Measurements from ENCODE around the gene ACOT7. TPM values are rescaled to one million over a fixed set of nuclear protein-coding genes. Genes with fewer than 3 reads are reported as not detected.

Gene ACOT7
- total and polyA plus RNA-seq, 2 of the 13 experiments (the other 11 are each of a cell fraction or from before 2014, with no cell fraction given) = 33.0 to 55.8 TPM

DNA sequence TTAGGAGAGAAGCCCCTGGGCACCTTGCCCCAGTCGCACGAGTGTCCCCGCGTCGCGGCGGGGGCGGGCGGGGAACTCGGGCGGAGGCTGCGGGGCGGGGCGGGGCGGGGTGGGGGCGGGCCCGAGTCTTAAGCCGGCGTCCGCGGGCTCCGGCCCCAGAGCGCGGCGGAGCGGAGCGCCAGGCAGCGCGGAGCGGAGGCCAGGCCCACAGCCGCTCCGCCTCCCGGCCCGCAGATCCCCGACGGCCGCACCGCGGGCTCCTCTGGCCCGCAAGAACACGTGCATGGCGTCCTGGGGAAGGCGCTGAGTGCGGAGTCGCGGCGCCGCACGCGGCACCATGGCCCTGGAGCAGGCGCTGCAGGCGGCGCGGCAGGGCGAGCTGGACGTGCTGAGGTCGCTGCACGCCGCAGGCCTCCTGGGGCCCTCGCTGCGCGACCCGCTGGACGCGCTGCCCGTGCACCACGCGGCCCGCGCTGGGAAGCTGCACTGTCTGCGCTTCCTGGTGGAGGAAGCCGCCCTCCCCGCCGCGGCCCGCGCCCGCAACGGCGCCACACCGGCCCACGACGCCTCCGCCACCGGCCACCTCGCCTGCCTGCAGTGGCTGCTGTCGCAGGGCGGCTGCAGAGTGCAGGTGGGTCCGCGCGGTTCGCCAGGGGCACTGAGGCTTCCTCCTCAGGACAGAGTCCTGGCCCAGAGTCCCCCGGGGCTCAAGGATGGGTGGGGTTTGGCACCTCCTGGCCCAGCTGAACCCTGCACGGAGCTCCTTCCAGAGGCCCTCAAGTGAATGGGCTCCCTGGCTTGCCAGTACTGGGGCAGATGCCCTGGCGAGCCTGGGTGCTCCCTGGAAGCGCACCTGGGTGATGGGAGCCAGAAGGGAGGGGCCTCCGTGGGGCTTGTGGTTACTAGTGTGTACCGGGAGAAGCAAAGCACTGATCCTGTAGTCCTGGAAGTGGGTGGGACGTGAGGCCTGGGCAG, 31.3 kb upstream of the ACOT7 start, which contains the start of gene ESPN (continued):
- TF ChIP-seq ZNF761 (CRISPR knock-in tag; conservative IDR thresholded peaks at IDR 0.05) (no peak), ZNF788 (CRISPR knock-in tag; IDR thresholded peaks at IDR 0.05; ENCODE audit: borderline replicate concordance) (no peak), ZNF441 (CRISPR knock-in tag; IDR thresholded peaks at IDR 0.05; ENCODE audit: borderline replicate concordance) (no peak), CBFB (CRISPR knock-in tag; IDR thresholded peaks at IDR 0.05) (no peak), GTF2F1 (IDR thresholded peaks at IDR 0.05; ENCODE audit: low read length) (no peak), ZNF235 (CRISPR knock-in tag; IDR thresholded peaks at IDR 0.05; ENCODE audit: borderline replicate concordance) (peak; percentile 75; the same call in 1 of the 2 replicates), NR2F2 (IDR thresholded peaks at IDR 0.05; ENCODE audit: borderline replicate concordance, low read depth) (no peak), ZNF564 (CRISPR knock-in tag; IDR thresholded peaks at IDR 0.05) (0 out of 2 replicates have a peak, but pooled peaks have one; percentile 36), ZNF530 (CRISPR knock-in tag; IDR thresholded peaks at IDR 0.05; ENCODE audit: low read depth) (no peak), MBD4 (IDR thresholded peaks at IDR 0.05; ENCODE audit: borderline replicate concordance, low read length) (no peak), ZEB1 (IDR thresholded peaks at IDR 0.05; ENCODE audit: insufficient replicate concordance, low read depth) (no peak), ZNF556 (CRISPR knock-in tag; IDR thresholded peaks at IDR 0.05; ENCODE audit: borderline replicate concordance) (no peak), FOSL1 (CRISPR knock-in tag; IDR thresholded peaks at IDR 0.05; ENCODE audit: borderline replicate concordance) (no peak), ZNF841 (CRISPR knock-in tag; IDR thresholded peaks at IDR 0.05; ENCODE audit: borderline replicate concordance) (no peak), ZFX (CRISPR knock-in tag; IDR thresholded peaks at IDR 0.05; ENCODE audit: low read depth) (peak; percentile 53; the same call in 1 of the 2 replicates), FOXK2 (IDR thresholded peaks at IDR 0.05) (no peak), TBX3 (IDR thresholded peaks at IDR 0.05; ENCODE audit: borderline replicate concordance) (no peak), ZNF446 (CRISPR knock-in tag; IDR thresholded peaks at IDR 0.05) (no peak)
- TF ChIP-seq, protein P1, sequence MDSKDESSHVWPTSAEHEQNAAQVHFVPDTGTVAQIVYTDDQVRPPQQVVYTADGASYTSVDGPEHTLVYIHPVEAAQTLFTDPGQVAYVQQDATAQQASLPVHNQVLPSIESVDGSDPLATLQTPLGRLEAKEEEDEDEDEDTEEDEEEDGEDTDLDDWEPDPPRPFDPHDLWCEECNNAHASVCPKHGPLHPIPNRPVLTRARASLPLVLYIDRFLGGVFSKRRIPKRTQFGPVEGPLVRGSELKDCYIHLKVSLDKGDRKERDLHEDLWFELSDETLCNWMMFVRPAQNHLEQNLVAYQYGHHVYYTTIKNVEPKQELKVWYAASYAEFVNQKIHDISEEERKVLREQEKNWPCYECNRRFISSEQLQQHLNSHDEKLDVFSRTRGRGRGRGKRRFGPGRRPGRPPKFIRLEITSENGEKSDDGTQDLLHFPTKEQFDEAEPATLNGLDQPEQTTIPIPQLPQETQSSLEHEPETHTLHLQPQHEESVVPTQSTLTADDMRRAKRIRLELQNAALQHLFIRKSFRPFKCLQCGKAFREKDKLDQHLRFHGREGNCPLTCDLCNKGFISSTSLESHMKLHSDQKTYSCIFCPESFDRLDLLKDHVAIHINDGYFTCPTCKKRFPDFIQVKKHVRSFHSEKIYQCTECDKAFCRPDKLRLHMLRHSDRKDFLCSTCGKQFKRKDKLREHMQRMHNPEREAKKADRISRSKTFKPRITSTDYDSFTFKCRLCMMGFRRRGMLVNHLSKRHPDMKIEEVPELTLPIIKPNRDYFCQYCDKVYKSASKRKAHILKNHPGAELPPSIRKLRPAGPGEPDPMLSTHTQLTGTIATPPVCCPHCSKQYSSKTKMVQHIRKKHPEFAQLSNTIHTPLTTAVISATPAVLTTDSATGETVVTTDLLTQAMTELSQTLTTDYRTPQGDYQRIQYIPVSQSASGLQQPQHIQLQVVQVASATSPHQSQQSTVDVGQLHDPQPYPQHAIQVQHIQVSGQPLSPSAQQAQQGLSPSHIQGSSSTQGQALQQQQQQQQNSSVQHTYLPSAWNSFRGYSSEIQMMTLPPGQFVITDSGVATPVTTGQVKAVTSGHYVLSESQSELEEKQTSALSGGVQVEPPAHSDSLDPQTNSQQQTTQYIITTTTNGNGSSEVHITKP (CRISPR knock-in tag; IDR thresholded peaks at IDR 0.05; ENCODE audit: low read depth) = no peak
- TF ChIP-seq, protein P2, sequence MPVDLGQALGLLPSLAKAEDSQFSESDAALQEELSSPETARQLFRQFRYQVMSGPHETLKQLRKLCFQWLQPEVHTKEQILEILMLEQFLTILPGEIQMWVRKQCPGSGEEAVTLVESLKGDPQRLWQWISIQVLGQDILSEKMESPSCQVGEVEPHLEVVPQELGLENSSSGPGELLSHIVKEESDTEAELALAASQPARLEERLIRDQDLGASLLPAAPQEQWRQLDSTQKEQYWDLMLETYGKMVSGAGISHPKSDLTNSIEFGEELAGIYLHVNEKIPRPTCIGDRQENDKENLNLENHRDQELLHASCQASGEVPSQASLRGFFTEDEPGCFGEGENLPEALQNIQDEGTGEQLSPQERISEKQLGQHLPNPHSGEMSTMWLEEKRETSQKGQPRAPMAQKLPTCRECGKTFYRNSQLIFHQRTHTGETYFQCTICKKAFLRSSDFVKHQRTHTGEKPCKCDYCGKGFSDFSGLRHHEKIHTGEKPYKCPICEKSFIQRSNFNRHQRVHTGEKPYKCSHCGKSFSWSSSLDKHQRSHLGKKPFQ (CRISPR knock-in tag; IDR thresholded peaks at IDR 0.05; ENCODE audit: insufficient replicate concordance) = no peak
- TF ChIP-seq, protein P3, sequence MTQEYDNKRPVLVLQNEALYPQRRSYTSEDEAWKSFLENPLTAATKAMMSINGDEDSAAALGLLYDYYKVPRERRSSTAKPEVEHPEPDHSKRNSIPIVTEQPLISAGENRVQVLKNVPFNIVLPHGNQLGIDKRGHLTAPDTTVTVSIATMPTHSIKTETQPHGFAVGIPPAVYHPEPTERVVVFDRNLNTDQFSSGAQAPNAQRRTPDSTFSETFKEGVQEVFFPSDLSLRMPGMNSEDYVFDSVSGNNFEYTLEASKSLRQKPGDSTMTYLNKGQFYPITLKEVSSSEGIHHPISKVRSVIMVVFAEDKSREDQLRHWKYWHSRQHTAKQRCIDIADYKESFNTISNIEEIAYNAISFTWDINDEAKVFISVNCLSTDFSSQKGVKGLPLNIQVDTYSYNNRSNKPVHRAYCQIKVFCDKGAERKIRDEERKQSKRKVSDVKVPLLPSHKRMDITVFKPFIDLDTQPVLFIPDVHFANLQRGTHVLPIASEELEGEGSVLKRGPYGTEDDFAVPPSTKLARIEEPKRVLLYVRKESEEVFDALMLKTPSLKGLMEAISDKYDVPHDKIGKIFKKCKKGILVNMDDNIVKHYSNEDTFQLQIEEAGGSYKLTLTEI (CRISPR knock-in tag; conservative IDR thresholded peaks at IDR 0.05) = no peak

Measured in HepG2 (cell line).